Progenitor cell of endocrine pancreas (in vitro differentiated cells): ENCODE data around the gene ADCY5. TPM values are rescaled to one million over a fixed set of nuclear protein-coding genes. Genes with fewer than 3 reads are reported as not detected.

ENCODE experiments used
- DNase-seq: peaks from one replicate; pipeline ENCODE4 v3.0.0; 2021; ENCODE audit warnings: low spot score; ENCODE audit not compliant: unreplicated experiment
- H3K27ac Mint-ChIP-seq: 2 replicates; pipeline ENCODE4 v1.8.0; 2021; ENCODE audit warnings: mild to moderate bottlenecking, moderate library complexity, mixed read lengths
- H3K27me3 Mint-ChIP-seq: 2 replicates; pipeline ENCODE4 v1.8.0; 2021; ENCODE audit warnings: mixed read lengths
- H3K36me3 Mint-ChIP-seq: 2 replicates; pipeline ENCODE4 v1.8.0; 2022; ENCODE audit warnings: mixed read lengths; ENCODE audit not compliant: insufficient read depth
- H3K4me1 Mint-ChIP-seq: 2 replicates; pipeline ENCODE4 v1.8.0; 2021; ENCODE audit warnings: low read depth, mixed read lengths
- H3K4me3 Mint-ChIP-seq: 2 replicates; pipeline ENCODE4 v1.8.0; 2021; ENCODE audit warnings: low read depth, mild to moderate bottlenecking, moderate library complexity, mixed read lengths
- H3K9me3 Mint-ChIP-seq: 2 replicates; pipeline ENCODE4 v1.8.0; 2021; ENCODE audit warnings: low read depth, mixed read lengths
- total RNA-seq: library from RNA; stranded (reverse); gene quantifications from 2 replicates; pipeline ENCODE4 v1.2.1, GENCODE V29; 2021
- TF ChIP-seq, protein P1 (sequence below): fragments of 200-600 bp; sonication (generic); IDR thresholded peaks from one replicate; pipeline ENCODE4 v1.5.0; 2021; ENCODE audit warnings: antibody characterized with exemption, mild to moderate bottlenecking; ENCODE audit not compliant: unreplicated experiment

The ADCY5 gene
- total RNA-seq, 1 donor from 2014 or later = 33.8 TPM

DNA sequence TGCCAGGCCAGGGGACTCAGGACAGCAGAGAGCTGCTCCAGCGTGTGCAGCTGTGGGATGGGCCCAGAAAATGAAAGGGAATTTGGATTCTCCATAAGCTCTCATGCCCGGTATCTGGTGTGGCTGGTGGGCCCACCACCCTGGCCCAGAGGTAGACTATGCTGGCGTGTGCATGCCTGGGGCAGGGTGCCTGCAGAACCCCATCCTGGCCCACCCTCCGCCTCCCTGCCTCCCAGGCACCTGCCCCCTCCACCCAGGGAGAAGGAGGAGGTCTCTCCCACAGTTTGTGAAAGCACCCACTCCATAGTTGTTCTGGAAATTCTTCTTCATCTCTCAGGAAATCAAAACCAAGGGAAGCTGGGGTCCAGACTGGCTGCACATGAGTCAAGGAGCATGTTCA lies 112.9 kb downstream of the ADCY5 start:
- Mint-ChIP-seq H3K4me1 (no peaks in the 10 kb centered on the region), H3K36me3 (peaks cover 4% of the 10 kb centered on the region), H3K27ac (no peak overlapping the region), H3K27me3 (no peaks in the 10 kb centered on the region), H3K4me3 (no peak overlapping the region), H3K9me3 (no peaks in the 10 kb centered on the region)
- TF ChIP-seq, protein P1, sequence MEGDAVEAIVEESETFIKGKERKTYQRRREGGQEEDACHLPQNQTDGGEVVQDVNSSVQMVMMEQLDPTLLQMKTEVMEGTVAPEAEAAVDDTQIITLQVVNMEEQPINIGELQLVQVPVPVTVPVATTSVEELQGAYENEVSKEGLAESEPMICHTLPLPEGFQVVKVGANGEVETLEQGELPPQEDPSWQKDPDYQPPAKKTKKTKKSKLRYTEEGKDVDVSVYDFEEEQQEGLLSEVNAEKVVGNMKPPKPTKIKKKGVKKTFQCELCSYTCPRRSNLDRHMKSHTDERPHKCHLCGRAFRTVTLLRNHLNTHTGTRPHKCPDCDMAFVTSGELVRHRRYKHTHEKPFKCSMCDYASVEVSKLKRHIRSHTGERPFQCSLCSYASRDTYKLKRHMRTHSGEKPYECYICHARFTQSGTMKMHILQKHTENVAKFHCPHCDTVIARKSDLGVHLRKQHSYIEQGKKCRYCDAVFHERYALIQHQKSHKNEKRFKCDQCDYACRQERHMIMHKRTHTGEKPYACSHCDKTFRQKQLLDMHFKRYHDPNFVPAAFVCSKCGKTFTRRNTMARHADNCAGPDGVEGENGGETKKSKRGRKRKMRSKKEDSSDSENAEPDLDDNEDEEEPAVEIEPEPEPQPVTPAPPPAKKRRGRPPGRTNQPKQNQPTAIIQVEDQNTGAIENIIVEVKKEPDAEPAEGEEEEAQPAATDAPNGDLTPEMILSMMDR = no peak
- no peak for DNase-seq

GRCh38 chr3:123335007-123335670 lies 113.8 kb downstream of the ADCY5 start:
- no peak overlapping the region for H3K4me3 Mint-ChIP-seq
- no peak overlapping the region for H3K27ac Mint-ChIP-seq
- no peaks in the 10 kb centered on the region for H3K4me1 Mint-ChIP-seq
- peaks cover 4% of the 10 kb centered on the region for H3K36me3 Mint-ChIP-seq
- H3K9me3 Mint-ChIP-seq = no peaks in the 10 kb centered on the region
- no peak for DNase-seq
- TF ChIP-seq, protein P1 = no peak
- H3K27me3 Mint-ChIP-seq = no peaks in the 10 kb centered on the region

DNA sequence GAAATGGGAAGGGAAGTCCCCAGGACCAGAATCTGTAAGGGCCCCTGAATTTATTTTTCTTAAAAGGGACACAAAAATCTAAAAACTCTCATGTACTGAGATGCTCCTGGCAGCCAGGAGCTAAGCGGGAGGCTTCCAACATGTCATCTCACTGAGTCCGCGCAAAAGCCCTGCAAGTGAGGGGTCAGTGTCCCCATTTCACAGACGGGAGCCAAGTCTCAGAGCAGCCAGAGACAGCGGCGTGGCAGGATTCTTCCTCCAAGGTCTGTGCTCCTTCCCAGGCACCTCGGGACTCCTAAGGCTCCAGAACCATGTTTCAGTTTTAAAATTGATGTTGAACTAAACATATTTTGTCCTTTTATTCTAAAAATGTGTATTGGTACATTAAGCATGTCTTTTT lies 114.8 kb downstream of the ADCY5 start:
- no peak overlapping the region for H3K27ac Mint-ChIP-seq

GRCh38 chr3:123333401-123333800 lies 115.5 kb downstream of the ADCY5 start:
- no peak for DNase-seq
- Mint-ChIP-seq H3K4me3 (no peak overlapping the region), H3K9me3 (no peaks in the 10 kb centered on the region), H3K27me3 (no peaks in the 10 kb centered on the region), H3K27ac (no peak overlapping the region), H3K36me3 (peaks cover 4% of the 10 kb centered on the region), H3K4me1 (no peaks in the 10 kb centered on the region)
- TF ChIP-seq, protein P1 = no peak

More for the DNA sequence above, 114.8 kb downstream of the ADCY5 start:
- H3K27me3 Mint-ChIP-seq = no peaks in the 10 kb centered on the region
- DNase-seq = no peak
- no peak overlapping the region for H3K4me3 Mint-ChIP-seq
- H3K9me3 Mint-ChIP-seq = no peaks in the 10 kb centered on the region
- TF ChIP-seq, protein P1 = no peak
- no peaks in the 10 kb centered on the region for H3K4me1 Mint-ChIP-seq
- peaks cover 4% of the 10 kb centered on the region for H3K36me3 Mint-ChIP-seq

GRCh38 chr3:123332124-123332641 lies 116.7 kb downstream of the ADCY5 start:
- peaks cover 1% of the 10 kb centered on the region for H3K36me3 Mint-ChIP-seq

More at GRCh38 chr3:123332124-123332641, 116.7 kb downstream of the ADCY5 start:
- TF ChIP-seq, protein P1 = no peak
- Mint-ChIP-seq H3K27ac (no peak overlapping the region), H3K27me3 (no peaks in the 10 kb centered on the region), H3K4me1 (no peaks in the 10 kb centered on the region), H3K9me3 (no peaks in the 10 kb centered on the region), H3K4me3 (no peak overlapping the region)
- DNase-seq = no peak
